ENCODE measurements around the gene ZNF546.

The ZNF546 gene

GRCh38 chr19:39987167-39987566, 9.7 kb upstream of the ZNF546 start:
- H3K4me3 ChIP-seq (ENCODE audit: low read depth, low read length): no peak overlapping the region
- TF ChIP-seq CTCF (IDR thresholded peaks at IDR 0.05; ENCODE audit: borderline replicate concordance, insufficient read depth, low read depth, low read length): no peak

GRCh38 chr19:39987596-39987995, 9.3 kb upstream of the ZNF546 start:
- H3K4me3 ChIP-seq (ENCODE audit: low read depth, low read length): no peak overlapping the region
- TF ChIP-seq CTCF (IDR thresholded peaks at IDR 0.05; ENCODE audit: borderline replicate concordance, insufficient read depth, low read depth, low read length): no peak

GRCh38 chr19:39993605-39994004, 3.3 kb upstream of the ZNF546 start:
- TF ChIP-seq CTCF (IDR thresholded peaks at IDR 0.05; ENCODE audit: borderline replicate concordance, insufficient read depth, low read depth, low read length): no peak
- H3K4me3 ChIP-seq (ENCODE audit: low read depth, low read length): no peak overlapping the region

- H3K4me3 ChIP-seq (ENCODE audit: low read depth, low read length): no peak overlapping the region
- no peak for TF ChIP-seq CTCF (IDR thresholded peaks at IDR 0.05; ENCODE audit: borderline replicate concordance, insufficient read depth, low read depth, low read length)
Measured at GRCh38 chr19:39994361-39994760, 2.5 kb upstream of the ZNF546 start.

- TF ChIP-seq CTCF (IDR thresholded peaks at IDR 0.05; ENCODE audit: borderline replicate concordance, insufficient read depth, low read depth, low read length): no peak
- peak overlapping the region; percentile 61 for H3K4me3 ChIP-seq (ENCODE audit: low read depth, low read length)
Measured at GRCh38 chr19:39995794-39996193, 1.1 kb upstream of the ZNF546 start.

GRCh38 chr19:39996218-39996810, 546 bp upstream of the ZNF546 start:
- H3K4me3 ChIP-seq (ENCODE audit: low read depth, low read length): peak overlapping the region; percentile 61
- no peak for TF ChIP-seq CTCF (IDR thresholded peaks at IDR 0.05; ENCODE audit: borderline replicate concordance, insufficient read depth, low read depth, low read length)

- TF ChIP-seq CTCF (IDR thresholded peaks at IDR 0.05; ENCODE audit: borderline replicate concordance, insufficient read depth, low read depth, low read length): no peak
- H3K4me3 ChIP-seq (ENCODE audit: low read depth, low read length): peak overlapping the region; percentile 61
Measured at GRCh38 chr19:39997638-39998216, 867 bp downstream of the ZNF546 start.
